ENCODE results near the gene SMYD3. TPM values are rescaled to one million over a fixed set of nuclear protein-coding genes. Genes with fewer than 3 reads are reported as not detected.
A peak's percentile ranks its signal among the peaks of the same experiment; 100 is the strongest.

SMYD3 gene
- total RNA-seq, 1 donor: 171 TPM

DNA sequence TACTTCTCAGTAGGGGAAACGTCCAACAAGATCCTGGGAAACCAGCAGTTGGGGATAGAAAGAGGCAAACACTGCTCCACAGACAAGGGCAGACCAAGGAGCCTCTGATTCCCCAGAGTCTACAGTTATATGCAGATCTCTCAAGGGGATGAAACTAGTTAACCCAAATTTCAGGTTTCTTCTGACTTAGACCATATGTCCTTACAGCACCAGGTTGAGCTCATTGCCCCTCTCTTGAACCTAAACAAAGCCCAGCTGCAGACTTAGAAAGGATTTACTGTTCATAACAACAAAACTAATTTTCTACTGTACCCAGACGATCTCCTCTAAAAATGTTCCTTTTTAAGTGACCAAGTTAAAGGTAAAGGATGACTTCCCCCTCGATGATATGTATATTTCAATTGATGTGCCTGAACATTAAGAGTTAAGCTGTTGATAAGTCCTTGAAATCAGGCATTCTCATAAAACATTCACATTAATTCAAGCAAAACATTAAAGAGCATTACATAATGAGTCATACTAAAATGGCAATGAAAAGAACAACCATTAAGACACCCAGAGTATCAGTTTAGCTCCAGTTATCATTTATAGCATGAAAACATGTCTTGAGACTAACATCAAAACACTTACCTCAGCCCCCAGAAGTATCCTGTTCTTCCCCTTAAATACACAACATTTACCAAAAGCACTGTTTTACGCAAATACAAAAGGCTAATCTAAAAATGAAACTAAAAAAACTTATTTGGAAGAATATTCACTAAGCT lies 24.1 kb downstream of the SMYD3 start:
- Histone ChIP-seq H2AFZ (ENCODE audit: low read length) (peak overlapping the region; percentile 11), H3K27me3 (ENCODE audit: insufficient read depth, low read length) (no peaks in the 10 kb centered on the region), H3K4me3 (ENCODE audit: insufficient read depth, low read length) (peak overlapping the region; percentile 43), H3K27ac (ENCODE audit: low read depth, low read length) (peak overlapping the region; percentile 8), H3K79me2 (ENCODE audit: insufficient read depth, low read length) (peaks cover 12% of the 10 kb centered on the region), H3K4me1 (ENCODE audit: insufficient read depth, low read length) (peaks cover 10% of the 10 kb centered on the region), H3K4me2 (ENCODE audit: insufficient read depth, low read length) (peak overlapping the region; percentile 68), H3K36me3 (ENCODE audit: insufficient read depth, low read length) (no peaks in the 10 kb centered on the region), H3K9me3 (ENCODE audit: low read depth, low read length) (no peaks in the 10 kb centered on the region), H4K20me1 (ENCODE audit: insufficient read depth, low read length) (no peaks in the 10 kb centered on the region)
- TF ChIP-seq, protein P1, sequence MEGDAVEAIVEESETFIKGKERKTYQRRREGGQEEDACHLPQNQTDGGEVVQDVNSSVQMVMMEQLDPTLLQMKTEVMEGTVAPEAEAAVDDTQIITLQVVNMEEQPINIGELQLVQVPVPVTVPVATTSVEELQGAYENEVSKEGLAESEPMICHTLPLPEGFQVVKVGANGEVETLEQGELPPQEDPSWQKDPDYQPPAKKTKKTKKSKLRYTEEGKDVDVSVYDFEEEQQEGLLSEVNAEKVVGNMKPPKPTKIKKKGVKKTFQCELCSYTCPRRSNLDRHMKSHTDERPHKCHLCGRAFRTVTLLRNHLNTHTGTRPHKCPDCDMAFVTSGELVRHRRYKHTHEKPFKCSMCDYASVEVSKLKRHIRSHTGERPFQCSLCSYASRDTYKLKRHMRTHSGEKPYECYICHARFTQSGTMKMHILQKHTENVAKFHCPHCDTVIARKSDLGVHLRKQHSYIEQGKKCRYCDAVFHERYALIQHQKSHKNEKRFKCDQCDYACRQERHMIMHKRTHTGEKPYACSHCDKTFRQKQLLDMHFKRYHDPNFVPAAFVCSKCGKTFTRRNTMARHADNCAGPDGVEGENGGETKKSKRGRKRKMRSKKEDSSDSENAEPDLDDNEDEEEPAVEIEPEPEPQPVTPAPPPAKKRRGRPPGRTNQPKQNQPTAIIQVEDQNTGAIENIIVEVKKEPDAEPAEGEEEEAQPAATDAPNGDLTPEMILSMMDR (IDR thresholded peaks at IDR 0.05; ENCODE audit: extremely low read depth, low read depth, low read length): no peak
- no peak for DNase-seq (ENCODE audit: insufficient read length, low spot score, missing footprints)

DNA sequence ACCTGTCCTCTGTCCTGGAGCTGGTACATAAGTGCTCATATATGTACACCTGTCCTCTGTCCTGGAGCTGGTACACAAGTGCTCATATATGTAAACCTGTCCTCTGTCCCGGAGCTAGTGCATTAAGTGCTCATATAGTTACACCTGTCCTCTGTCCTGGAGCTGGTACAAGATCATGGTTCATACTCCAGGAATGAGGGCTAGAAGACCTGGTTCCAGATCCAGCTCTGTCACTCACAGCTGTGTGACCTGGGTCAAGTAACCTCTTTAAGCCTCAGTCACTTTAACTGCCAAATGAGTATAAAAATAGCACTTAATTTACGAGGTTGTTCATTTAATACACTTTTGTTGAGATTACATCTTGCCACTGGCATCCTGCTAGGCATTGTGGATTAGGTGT lies 28.0 kb downstream of the SMYD3 start:
- Histone ChIP-seq H4K20me1 (ENCODE audit: insufficient read depth, low read length) (no peaks in the 10 kb centered on the region), H2AFZ (ENCODE audit: low read length) (no peak overlapping the region), H3K4me3 (ENCODE audit: insufficient read depth, low read length) (no peak overlapping the region), H3K36me3 (ENCODE audit: insufficient read depth, low read length) (no peaks in the 10 kb centered on the region), H3K4me1 (ENCODE audit: insufficient read depth, low read length) (peaks cover 10% of the 10 kb centered on the region), H3K4me2 (ENCODE audit: insufficient read depth, low read length) (no peak overlapping the region), H3K9me3 (ENCODE audit: low read depth, low read length) (no peaks in the 10 kb centered on the region), H3K79me2 (ENCODE audit: insufficient read depth, low read length) (peaks cover 9% of the 10 kb centered on the region), H3K27me3 (ENCODE audit: insufficient read depth, low read length) (no peaks in the 10 kb centered on the region), H3K27ac (ENCODE audit: low read depth, low read length) (no peak overlapping the region)
- TF ChIP-seq, protein P1 (IDR thresholded peaks at IDR 0.05; ENCODE audit: extremely low read depth, low read depth, low read length): no peak
- no peak for DNase-seq (ENCODE audit: insufficient read length, low spot score, missing footprints)

DNA sequence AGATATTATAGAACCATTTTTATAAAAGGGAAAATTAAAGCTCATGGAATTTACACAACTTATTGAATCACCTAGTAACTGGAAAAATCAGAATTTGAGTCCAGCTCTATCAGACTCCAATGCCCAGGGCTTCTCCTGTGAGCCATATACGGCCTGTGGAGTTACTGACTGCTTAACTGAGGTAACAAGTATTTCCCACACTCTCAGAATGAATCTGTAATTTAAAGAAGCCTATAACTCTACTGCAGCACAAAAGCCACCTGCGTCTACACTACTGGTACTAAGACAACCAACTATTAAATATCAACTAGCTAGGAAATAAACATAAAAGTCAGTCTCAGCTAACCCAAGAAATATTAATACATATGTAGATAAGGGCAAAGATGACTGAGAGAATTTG lies 29.4 kb downstream of the SMYD3 start:
- Histone ChIP-seq H3K27ac (ENCODE audit: low read depth, low read length) (no peak overlapping the region), H4K20me1 (ENCODE audit: insufficient read depth, low read length) (no peaks in the 10 kb centered on the region), H3K36me3 (ENCODE audit: insufficient read depth, low read length) (no peaks in the 10 kb centered on the region), H3K9me3 (ENCODE audit: low read depth, low read length) (no peaks in the 10 kb centered on the region), H3K27me3 (ENCODE audit: insufficient read depth, low read length) (no peaks in the 10 kb centered on the region), H3K4me3 (ENCODE audit: insufficient read depth, low read length) (no peak overlapping the region), H3K4me2 (ENCODE audit: insufficient read depth, low read length) (no peak overlapping the region), H3K79me2 (ENCODE audit: insufficient read depth, low read length) (peaks cover 9% of the 10 kb centered on the region), H3K4me1 (ENCODE audit: insufficient read depth, low read length) (no peaks in the 10 kb centered on the region), H2AFZ (ENCODE audit: low read length) (no peak overlapping the region)
- TF ChIP-seq, protein P1 (IDR thresholded peaks at IDR 0.05; ENCODE audit: extremely low read depth, low read depth, low read length): no peak
- DNase-seq (ENCODE audit: insufficient read length, low spot score, missing footprints): no peak

DNA sequence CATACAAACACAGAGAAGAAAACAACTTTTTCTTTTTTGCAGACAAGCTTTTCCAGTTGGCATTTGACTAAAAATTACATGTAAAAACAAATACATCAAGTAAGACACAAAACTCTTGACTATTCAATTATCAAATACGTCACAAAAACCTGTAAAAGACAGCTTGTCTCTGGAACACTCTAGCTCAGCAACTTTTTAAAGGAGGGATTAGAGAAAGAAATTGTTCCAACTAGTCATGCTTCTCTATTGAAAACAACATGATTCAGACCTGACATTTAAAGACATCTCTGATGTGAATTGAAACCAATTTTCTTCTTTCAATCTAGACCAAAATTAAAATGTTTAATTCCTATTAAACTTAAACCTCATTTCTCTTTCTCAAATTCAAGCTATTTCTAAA lies 30.3 kb downstream of the SMYD3 start:
- no peak overlapping the region for H3K4me3 ChIP-seq (ENCODE audit: insufficient read depth, low read length)
- TF ChIP-seq, protein P1 (IDR thresholded peaks at IDR 0.05; ENCODE audit: extremely low read depth, low read depth, low read length): no peak
- H4K20me1 ChIP-seq (ENCODE audit: insufficient read depth, low read length): no peaks in the 10 kb centered on the region
- no peaks in the 10 kb centered on the region for H3K9me3 ChIP-seq (ENCODE audit: low read depth, low read length)
- no peak overlapping the region for H2AFZ ChIP-seq (ENCODE audit: low read length)
- H3K27me3 ChIP-seq (ENCODE audit: insufficient read depth, low read length): no peaks in the 10 kb centered on the region
- H3K79me2 ChIP-seq (ENCODE audit: insufficient read depth, low read length): peaks cover 3% of the 10 kb centered on the region
- no peak overlapping the region for H3K4me2 ChIP-seq (ENCODE audit: insufficient read depth, low read length)
- no peaks in the 10 kb centered on the region for H3K36me3 ChIP-seq (ENCODE audit: insufficient read depth, low read length)
- no peak for DNase-seq (ENCODE audit: insufficient read length, low spot score, missing footprints)
- no peaks in the 10 kb centered on the region for H3K4me1 ChIP-seq (ENCODE audit: insufficient read depth, low read length)
- no peak overlapping the region for H3K27ac ChIP-seq (ENCODE audit: low read depth, low read length)
